ENCODE data around the gene SRRT.
"Not testable (repeated sequence)": the region's sequence is repeated elsewhere in the genome, so short reads cannot be mapped to it uniquely, and the experiment has no call there.

The SRRT gene

DNA sequence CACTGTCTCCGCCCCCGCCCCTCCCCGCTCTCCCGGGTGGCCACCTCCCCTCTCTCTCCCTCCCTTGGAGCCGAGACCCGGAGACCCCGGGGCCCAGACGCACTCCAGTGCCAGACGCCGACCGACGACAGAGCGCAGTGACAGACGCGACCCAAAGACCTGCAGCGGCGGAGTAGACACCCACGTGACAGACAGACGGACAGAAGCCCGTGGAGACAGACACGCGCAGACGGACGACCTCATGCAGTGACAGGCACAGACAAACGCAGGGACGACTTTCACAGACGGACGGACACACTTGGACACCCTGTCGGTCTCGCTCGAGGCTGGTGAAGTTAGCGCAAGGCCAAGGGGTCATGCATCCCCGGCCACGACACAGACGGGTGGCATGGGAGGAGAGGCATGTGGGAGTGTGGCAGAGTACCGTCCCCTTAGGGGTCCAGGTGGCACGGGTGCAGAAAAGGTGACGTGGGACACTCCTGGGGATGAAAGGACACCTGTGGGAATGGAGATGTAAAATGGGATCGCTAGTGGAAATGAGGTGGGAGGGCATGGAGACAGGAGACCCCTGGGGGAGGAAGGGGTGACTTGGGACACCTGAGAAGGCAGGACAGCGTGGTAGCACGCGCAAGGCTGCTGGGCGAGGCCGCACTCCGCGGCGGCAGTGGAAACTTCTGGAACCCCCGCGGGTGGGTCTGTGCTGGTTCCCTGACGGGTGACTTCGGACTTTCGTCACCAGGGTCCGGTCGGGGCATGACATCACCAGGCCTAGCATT is 21.2 kb downstream of the SRRT start:
- DNase-seq: peak; percentile 12 to 58

DNA sequence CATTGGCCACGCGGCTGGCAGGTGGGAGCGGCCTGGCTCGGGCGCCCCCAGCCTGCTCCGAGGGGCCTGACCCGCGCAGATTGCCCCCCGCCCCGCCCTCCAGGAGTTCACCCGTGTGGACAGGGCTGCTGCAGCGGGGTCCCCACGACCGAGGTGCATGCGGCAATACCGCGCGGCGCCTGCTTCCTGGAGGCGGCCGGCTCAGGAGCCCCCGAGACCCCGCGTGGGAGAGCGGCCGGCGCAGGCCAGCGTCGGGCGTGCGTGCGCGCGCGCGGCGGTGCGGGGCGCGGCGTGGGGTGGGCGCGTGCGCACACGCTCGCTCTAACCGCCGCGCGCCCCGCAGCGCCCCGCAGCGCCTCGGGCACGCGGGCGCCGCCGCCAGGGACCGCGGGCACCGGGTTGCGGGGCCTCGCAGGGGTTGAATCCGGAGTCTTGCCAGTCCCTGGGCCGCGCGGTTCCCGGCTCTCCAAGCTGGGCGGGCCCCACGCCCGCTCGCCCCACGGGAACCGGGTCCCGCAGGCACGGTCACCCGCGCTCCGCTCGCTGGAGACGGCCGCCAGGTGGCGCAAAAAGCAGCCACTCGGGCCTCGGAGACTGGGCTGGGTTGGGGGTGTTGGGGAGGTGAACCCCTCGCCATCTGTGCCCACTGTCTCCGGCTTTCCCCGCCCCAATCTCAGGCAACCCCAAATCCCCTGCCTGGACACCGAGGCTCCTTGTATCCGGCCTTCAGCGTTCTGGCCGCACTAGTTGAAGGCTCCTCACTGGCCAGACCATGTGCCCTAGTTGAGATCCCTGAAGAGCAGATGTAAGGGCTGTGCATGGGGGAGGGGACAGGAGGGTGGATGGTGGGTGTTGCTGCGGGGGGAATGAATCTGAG is 22.1 kb downstream of the SRRT start:
- peak; percentile 29 to 47 for DNase-seq

GRCh38 chr7:100897772-100898454 is 23.0 kb downstream of the SRRT start:
- no peak for DNase-seq

DNA sequence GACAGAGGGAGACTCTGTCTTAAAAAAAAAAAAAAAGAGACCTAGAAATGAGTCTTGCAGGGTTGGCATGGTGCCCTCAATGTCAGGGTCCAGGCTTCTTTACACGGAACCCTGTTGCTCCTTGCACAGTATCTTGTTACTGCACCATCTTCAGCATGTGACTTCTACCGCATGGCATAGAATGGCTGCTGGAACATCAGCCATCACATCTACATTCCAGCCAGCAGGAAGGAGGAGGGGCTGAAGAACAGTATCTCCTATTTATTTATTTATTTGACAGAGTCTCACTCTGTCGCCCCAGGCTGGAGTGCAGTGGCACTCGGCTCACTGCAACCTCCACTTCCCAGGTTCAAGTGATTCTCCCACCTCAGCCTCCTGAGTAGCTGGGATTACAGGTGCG is 24.5 kb downstream of the SRRT start:
- no peak for DNase-seq

- DNase-seq: no peak
Observed at GRCh38 chr7:100900978-100901377, 26.1 kb downstream of the SRRT start.

- DNase-seq: no peak
Observed at GRCh38 chr7:100901921-100902332, 27.0 kb downstream of the SRRT start.

DNA sequence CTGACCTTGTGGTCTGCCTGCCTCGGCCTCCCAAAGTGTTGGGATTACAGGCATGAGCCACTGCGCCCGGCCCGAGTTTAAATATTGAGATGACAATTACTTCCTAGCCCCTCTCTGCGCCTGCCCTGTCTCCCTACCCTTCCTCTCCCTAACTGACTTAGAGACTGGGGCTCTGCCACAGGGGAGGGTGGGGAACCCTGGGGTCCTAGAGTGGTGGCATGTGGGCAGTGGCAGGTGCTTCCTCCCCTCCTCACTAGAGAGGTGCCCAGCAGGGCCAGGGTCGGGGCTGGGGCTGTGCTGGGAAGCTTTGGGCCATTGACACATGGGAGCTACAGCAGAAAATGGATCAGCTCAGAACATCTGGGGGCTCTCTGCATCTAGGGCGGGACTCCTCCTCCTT is 27.7 kb downstream of the SRRT start:
- DNase-seq: no peak

- no peak for DNase-seq
Observed at GRCh38 chr7:100908512-100908911, 33.6 kb downstream of the SRRT start.

GRCh38 chr7:100910443-100910842 is 35.5 kb downstream of the SRRT start:
- not testable (repeated sequence) for DNase-seq

- DNase-seq: no peak
Observed at GRCh38 chr7:100911484-100911883, 36.6 kb downstream of the SRRT start.

- DNase-seq: no peak
Observed at GRCh38 chr7:100914208-100914878, 39.4 kb downstream of the SRRT start.

- DNase-seq: peak; percentile 7 to 28
Observed at GRCh38 chr7:100914879-100915447, 40.1 kb downstream of the SRRT start.

DNA sequence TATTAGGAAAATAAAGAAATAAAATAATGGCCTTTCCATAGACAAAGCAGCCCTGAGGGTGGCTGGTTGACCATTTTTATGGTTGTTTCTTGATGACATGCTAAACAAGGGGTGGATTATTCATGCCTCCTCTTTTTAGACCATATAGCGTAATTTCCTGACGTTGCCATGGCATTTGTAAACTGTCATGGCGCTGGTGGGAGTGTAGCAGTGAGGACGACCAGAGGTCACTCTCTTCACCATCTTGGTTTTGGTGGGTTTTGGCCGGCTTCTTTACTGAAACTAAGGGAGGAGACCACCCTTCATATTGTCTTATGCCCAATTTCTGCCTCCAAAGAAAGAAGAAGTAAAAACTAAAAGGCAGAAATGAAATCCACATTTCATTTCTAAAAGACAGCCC is 44.4 kb downstream of the SRRT start:
- not testable (repeated sequence) for DNase-seq

DNA sequence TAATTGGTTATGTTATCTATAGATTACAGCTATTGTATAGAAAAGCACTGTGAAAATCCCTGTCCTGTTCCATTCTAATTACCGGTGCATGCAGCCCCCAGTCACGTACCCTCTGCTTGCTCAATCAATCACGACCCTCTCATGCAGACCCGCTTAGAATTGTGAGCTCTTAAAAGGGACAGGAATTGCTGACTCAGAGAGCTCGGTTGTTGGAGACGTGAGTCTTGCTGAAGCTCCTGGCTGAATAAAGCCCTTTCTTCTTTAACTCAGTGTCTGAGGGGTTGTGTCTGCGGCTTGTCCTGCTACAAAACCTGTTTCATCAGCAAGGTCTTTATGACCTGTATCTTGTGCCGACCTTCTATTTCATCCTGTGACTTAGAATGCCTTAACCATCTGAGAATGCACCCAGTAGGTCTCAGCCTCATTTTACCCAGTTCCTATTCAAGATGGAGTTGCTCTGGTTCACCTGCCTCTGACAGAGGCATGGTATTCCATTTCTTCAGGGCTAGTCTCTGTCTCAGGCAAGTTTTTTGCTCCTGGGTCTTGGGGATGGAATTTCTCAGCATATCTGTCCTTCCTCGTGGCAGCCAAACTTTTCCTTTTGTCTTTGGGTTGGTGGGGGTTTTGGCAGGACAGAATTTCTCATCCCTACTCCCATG is 45.0 kb downstream of the SRRT start:
- DNase-seq: not testable (repeated sequence)

DNA sequence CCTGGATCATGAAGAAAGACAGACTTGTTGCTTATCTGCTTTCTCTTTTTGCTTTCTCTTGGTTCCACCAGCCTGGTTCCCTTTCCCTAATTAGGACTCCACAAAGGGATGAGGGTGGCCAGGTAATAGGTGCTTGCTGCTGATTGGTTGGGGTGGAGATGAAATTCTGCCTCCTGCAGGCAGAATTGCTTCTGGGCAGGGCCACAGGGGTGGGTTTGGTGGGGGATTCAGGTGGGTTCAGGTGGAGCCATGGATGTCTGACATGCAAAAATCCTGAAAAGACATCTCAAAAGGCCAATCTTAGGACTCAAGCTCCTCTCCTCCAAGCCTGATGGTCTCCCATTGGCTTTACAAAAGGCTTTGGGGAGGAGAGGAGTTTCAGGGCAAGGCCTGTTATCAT is 46.1 kb downstream of the SRRT start:
- DNase-seq: no peak

GRCh38 chr7:100923616-100924015 is 48.7 kb downstream of the SRRT start:
- peak in 1 of 2 experiments; percentile 4 for DNase-seq

GRCh38 chr7:100929808-100930174 is 54.9 kb downstream of the SRRT start:
- no peak for DNase-seq

DNA sequence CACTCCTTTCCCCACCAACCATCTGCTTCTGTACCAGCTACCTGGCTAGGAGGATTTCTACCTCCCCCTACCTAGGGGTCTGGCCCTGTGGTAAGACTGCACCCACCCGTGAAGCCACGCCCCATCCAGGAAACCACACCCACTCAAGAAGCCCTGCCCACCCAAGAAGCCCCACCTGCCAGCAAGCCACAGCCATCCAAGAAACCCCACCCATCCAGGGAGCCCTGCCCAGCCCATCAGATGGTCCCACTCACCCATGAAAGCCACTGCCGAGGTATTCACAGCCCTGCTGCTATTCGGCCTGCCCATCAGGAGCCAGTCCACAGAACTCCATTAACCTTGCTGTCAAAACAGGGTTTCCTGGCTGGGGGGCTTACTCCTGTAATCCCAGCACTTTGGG is 58.8 kb downstream of the SRRT start:
- no peak for DNase-seq

DNA sequence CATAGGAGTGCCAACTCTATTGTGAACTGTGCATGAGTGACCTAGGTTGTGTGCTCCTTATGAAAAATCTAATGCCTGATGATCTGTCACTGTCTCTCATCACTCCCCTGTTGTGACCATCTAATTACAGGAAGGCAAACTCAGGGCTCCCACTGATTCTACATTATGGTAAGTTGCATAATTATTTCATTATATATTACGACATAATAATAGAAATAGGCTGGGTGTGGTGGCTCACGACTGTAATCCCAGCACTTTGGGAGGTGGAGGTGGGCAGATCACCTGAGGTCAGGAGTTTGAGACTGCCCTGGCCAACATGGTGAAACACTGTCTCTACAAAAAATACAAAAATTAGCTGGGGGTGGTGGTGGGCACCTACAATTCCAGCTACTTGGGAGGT is 60.5 kb downstream of the SRRT start:
- not testable (repeated sequence) for DNase-seq

GRCh38 chr7:100936167-100936566 is 61.3 kb downstream of the SRRT start:
- not testable (repeated sequence) for DNase-seq

All from NCI-H524 (cell line).